Suprapubic skin (tissue), 4 donors: ENCODE results near the gene ZNF512B. TPM values are rescaled to one million over a fixed set of nuclear protein-coding genes. Genes with fewer than 3 reads are reported as not detected.

ENCODE experiments used
- DNase-seq, 2 donors: peaks; one replicate each; pipeline ENCODE4 v3.0.0-alpha.2; 2019; ENCODE audit warnings: low spot score in 2 of 2
- H3K27ac ChIP-seq: fragments of 200-600 bp; sonication (generic); one replicate; pipeline ENCODE4 v1.5.1; 2019
- H3K27me3 ChIP-seq: fragments of 200-600 bp; sonication (generic); one replicate; pipeline ENCODE4 v1.5.1; 2019
- H3K36me3 ChIP-seq: fragments of 200-600 bp; sonication (generic); one replicate; pipeline ENCODE4 v1.5.1; 2019
- H3K4me1 ChIP-seq: fragments of 200-600 bp; sonication (generic); one replicate; pipeline ENCODE4 v1.5.1; 2019
- H3K4me3 ChIP-seq: fragments of 200-600 bp; sonication (generic); one replicate; pipeline ENCODE4 v1.5.1; 2019; ENCODE audit warnings: mild to moderate bottlenecking
- H3K9me3 ChIP-seq: fragments of 200-600 bp; sonication (generic); one replicate; pipeline ENCODE4 v1.5.1; 2019
- CTCF ChIP-seq, 2 donors: fragments of 200-600 bp in 1 of 2; fragments of 450-650 bp in 1 of 2; sonication (generic) in 1 of 2; IDR thresholded peaks; one replicate each; pipeline ENCODE4 v1.5.1; 2016 to 2019; ENCODE audit warnings: antibody characterized with exemption in 2 of 2, mild to moderate bottlenecking in 1 of 2, moderate library complexity in 1 of 2
- EP300 ChIP-seq: sonication (generic); formaldehyde crosslinking; IDR thresholded peaks from one replicate; pipeline ENCODE4 v1.6.1; 2017; ENCODE audit warnings: antibody characterized with exemption
- POLR2A ChIP-seq, 2 donors: fragments of 450-650 bp; IDR thresholded peaks; one replicate each; pipeline ENCODE4 v1.6.1; 2017; ENCODE audit warnings: antibody characterized with exemption in 2 of 2, mild to moderate bottlenecking in 2 of 2, moderate library complexity in 2 of 2
- POLR2AphosphoS5 ChIP-seq, 3 donors: sonication (generic); formaldehyde crosslinking; IDR thresholded peaks; one replicate each; pipeline ENCODE4 v1.6.1; 2017; ENCODE audit warnings: antibody characterized with exemption in 3 of 3
- WGBS: methylation state at CpG from one replicate; pipeline ENCODE4 v1.1.5; 2018; 5-methylcytosine and 5-hydroxymethylcytosine counted together
- total RNA-seq, 4 donors: library from RNA; depleted of rRNA; stranded (reverse); fragments of >200 nt; gene quantifications; one replicate each; pipeline ENCODE4 v1.1.0, GENCODE V29; 2016

Gene ZNF512B
- total RNA-seq, 4 donors from 2014 or later = 17.7 to 32.4 (median 24.3) TPM

GRCh38 chr20:63959699-63960075 lies 10.0 kb downstream of the ZNF512B start:
- H3K27me3 ChIP-seq = no peaks in the 10 kb centered on the region
- no peak overlapping the region for H3K27ac ChIP-seq
- TF ChIP-seq CTCF (IDR thresholded peaks at IDR 0.05) (no peak), POLR2AphosphoS5 (IDR thresholded peaks at IDR 0.05) (no peak), POLR2A (IDR thresholded peaks at IDR 0.05) (no peak), EP300 (no peak)
- H3K36me3 ChIP-seq = peaks cover 58% of the 10 kb centered on the region
- peaks cover 29% of the 10 kb centered on the region for H3K4me1 ChIP-seq
- DNase-seq = no peak
- 94% methylated on average over 17 of the region's 17 CpGs for WGBS
- H3K9me3 ChIP-seq = no peaks in the 10 kb centered on the region
- H3K4me3 ChIP-seq = no peak overlapping the region

- 90% methylated on average over 10 of the region's 10 CpGs for WGBS
- no peaks in the 10 kb centered on the region for H3K9me3 ChIP-seq
- TF ChIP-seq POLR2AphosphoS5 (IDR thresholded peaks at IDR 0.05) (no peak), POLR2A (IDR thresholded peaks at IDR 0.05) (no peak), EP300 (no peak), CTCF (IDR thresholded peaks at IDR 0.05) (no peak)
- H3K36me3 ChIP-seq = peaks cover 53% of the 10 kb centered on the region
- no peak for DNase-seq
- no peaks in the 10 kb centered on the region for H3K27me3 ChIP-seq
- no peak overlapping the region for H3K27ac ChIP-seq
- no peak overlapping the region for H3K4me3 ChIP-seq
- peaks cover 35% of the 10 kb centered on the region for H3K4me1 ChIP-seq
Measured at GRCh38 chr20:63958964-63959698, 10.6 kb downstream of the ZNF512B start.

GRCh38 chr20:63958471-63958870 lies 11.3 kb downstream of the ZNF512B start:
- Histone ChIP-seq H3K36me3 (peaks cover 46% of the 10 kb centered on the region), H3K4me1 (peaks cover 41% of the 10 kb centered on the region), H3K9me3 (no peaks in the 10 kb centered on the region), H3K27me3 (no peaks in the 10 kb centered on the region), H3K27ac (no peak overlapping the region), H3K4me3 (no peak overlapping the region)
- TF ChIP-seq POLR2AphosphoS5 (IDR thresholded peaks at IDR 0.05) (no peak), CTCF (IDR thresholded peaks at IDR 0.05) (no peak), EP300 (no peak), POLR2A (IDR thresholded peaks at IDR 0.05) (no peak)
- no peak for DNase-seq
- WGBS = 70% methylated on average over 4 of the region's 4 CpGs

GRCh38 chr20:63957690-63958441 lies 11.9 kb downstream of the ZNF512B start:
- WGBS = 35% methylated on average over 11 of the region's 13 CpGs
- H3K27me3 ChIP-seq = no peaks in the 10 kb centered on the region
- H3K9me3 ChIP-seq = no peaks in the 10 kb centered on the region
- peak in 1 of 2 donors; percentile 77 for DNase-seq
- H3K27ac ChIP-seq = peak overlapping the region; percentile 64
- H3K36me3 ChIP-seq = peaks cover 40% of the 10 kb centered on the region
- H3K4me1 ChIP-seq = peaks cover 47% of the 10 kb centered on the region
- H3K4me3 ChIP-seq = peak overlapping the region; percentile 82
- no peak for TF ChIP-seq POLR2AphosphoS5 (IDR thresholded peaks at IDR 0.05)
- TF ChIP-seq EP300 = no peak
- no peak for TF ChIP-seq CTCF (IDR thresholded peaks at IDR 0.05)
- TF ChIP-seq POLR2A (IDR thresholded peaks at IDR 0.05) = no peak
